ENCODE results near the gene CNTNAP2.

The CNTNAP2 gene

GRCh38 chr7:148232784-148233183, 2116.2 kb downstream of the CNTNAP2 start:
- no peak for DNase-seq

GRCh38 chr7:148234715-148235114, 2118.1 kb downstream of the CNTNAP2 start:
- DNase-seq: no peak

- no peak for DNase-seq
Measured at GRCh38 chr7:148238761-148239325, 2122.2 kb downstream of the CNTNAP2 start.

- no peak for DNase-seq
Measured at GRCh38 chr7:148241700-148242293, 2125.2 kb downstream of the CNTNAP2 start.

GRCh38 chr7:148242294-148242821, 2125.8 kb downstream of the CNTNAP2 start:
- DNase-seq: peak; percentile 45

- no peak for DNase-seq
Measured at GRCh38 chr7:148245381-148245780, 2128.8 kb downstream of the CNTNAP2 start.

- DNase-seq: no peak
Measured at GRCh38 chr7:148253629-148254028, 2137.0 kb downstream of the CNTNAP2 start.

- no peak for DNase-seq
Measured at GRCh38 chr7:148255333-148255732, 2138.7 kb downstream of the CNTNAP2 start.

- no peak for DNase-seq
Measured at GRCh38 chr7:148256433-148256832, 2139.8 kb downstream of the CNTNAP2 start.

- DNase-seq: no peak
Measured at GRCh38 chr7:148260599-148260998, 2144.0 kb downstream of the CNTNAP2 start.

- no peak for DNase-seq
Measured at GRCh38 chr7:148261523-148261922, 2144.9 kb downstream of the CNTNAP2 start.

GRCh38 chr7:148261996-148262688, 2145.5 kb downstream of the CNTNAP2 start:
- DNase-seq: no peak

- DNase-seq: peak; percentile 49
Measured at GRCh38 chr7:148262721-148263229, 2146.2 kb downstream of the CNTNAP2 start.

GRCh38 chr7:148264933-148265557, 2148.4 kb downstream of the CNTNAP2 start:
- peak; percentile 18 for DNase-seq

- no peak for DNase-seq
Measured at GRCh38 chr7:148265896-148266295, 2149.3 kb downstream of the CNTNAP2 start.

- no peak for DNase-seq
Measured at GRCh38 chr7:148266795-148267194, 2150.2 kb downstream of the CNTNAP2 start.

GRCh38 chr7:148270576-148270975, 2154.0 kb downstream of the CNTNAP2 start:
- DNase-seq: no peak

- DNase-seq: no peak
Measured at GRCh38 chr7:148274118-148274517, 2157.5 kb downstream of the CNTNAP2 start.

- DNase-seq: no peak
Measured at GRCh38 chr7:148275359-148275890, 2158.8 kb downstream of the CNTNAP2 start.

GRCh38 chr7:148276314-148277041, 2159.9 kb downstream of the CNTNAP2 start:
- no peak for DNase-seq

GRCh38 chr7:148277042-148277660, 2160.6 kb downstream of the CNTNAP2 start:
- DNase-seq: no peak

- peak; percentile 5 for DNase-seq
Measured at GRCh38 chr7:148286150-148286549, 2169.5 kb downstream of the CNTNAP2 start.
